ENCODE results near the gene IL1RL2.
A peak's percentile ranks its signal among the peaks of the same experiment; 100 is the strongest.

The IL1RL2 gene

GRCh38 chr2:102141970-102142828 lies 44.6 kb upstream of the IL1RL2 start, which contains the start of gene IL1R1:
Gene IL1R1, plus strand, starts transcription at chr2:102142746. Its CDS starts 14,979 bp downstream, at chr2:102157725.
- POLR2A ChIA-PET (ENCODE audit: low non-redundant PET), result interaction anchor here (0.5 to 0.7 kb wide), 4 partner anchors 11 to 101 kb away, joined by 3 to 6 read pairs (median 4); no protein-coding TSS in a partner anchor
- CTCF ChIA-PET, result interaction anchor here (0.5 to 1.3 kb wide), 4 partner anchors 99 to 1936 kb away, joined by 3 to 5 read pairs (median 3); no protein-coding TSS in a partner anchor

GRCh38 chr2:102142829-102143449 lies 43.9 kb upstream of the IL1RL2 start:
- POLR2A ChIA-PET (ENCODE audit: low non-redundant PET), result interaction anchor here (0.7 kb wide), 1 partner anchor 9 kb away, joined by 3 read pairs; no protein-coding TSS in a partner anchor

More at GRCh38 chr2:102141970-102142828, 44.6 kb upstream of the IL1RL2 start, which contains the start of gene IL1R1:
- peak within 1 kb of the TSS; percentile 44 for H3K27ac ChIP-seq
- no peak for TF ChIP-seq CTCF (conservative IDR thresholded peaks at IDR 0.05; ENCODE audit: low read depth)
- DNase-seq (ENCODE audit: low spot score), result peak; percentile 67

GRCh38 chr2:102143450-102143985 lies 43.3 kb upstream of the IL1RL2 start:
- POLR2A ChIA-PET (ENCODE audit: low non-redundant PET), result interaction anchor here (0.7 kb wide), 1 partner anchor 8 kb away, joined by 3 read pairs; no protein-coding TSS in a partner anchor
- H3K27ac ChIP-seq, result no peak overlapping the region
- DNase-seq (ENCODE audit: low spot score), result no peak
- CTCF ChIA-PET, result interaction anchor here (0.5 to 1.3 kb wide), 2 partner anchors 97 to 123 kb away, joined by 3 to 5 read pairs; no protein-coding TSS in a partner anchor
- TF ChIP-seq CTCF (conservative IDR thresholded peaks at IDR 0.05; ENCODE audit: low read depth), result no peak

More at GRCh38 chr2:102142829-102143449, 43.9 kb upstream of the IL1RL2 start:
- CTCF ChIA-PET, result interaction anchor here (0.5 to 1.3 kb wide), 2 partner anchors 98 to 123 kb away, joined by 3 to 5 read pairs; no protein-coding TSS in a partner anchor
- DNase-seq (ENCODE audit: low spot score), result no peak
- TF ChIP-seq CTCF (conservative IDR thresholded peaks at IDR 0.05; ENCODE audit: low read depth), result no peak
- peak overlapping the region; percentile 44 for H3K27ac ChIP-seq

GRCh38 chr2:102144128-102144527 lies 42.7 kb upstream of the IL1RL2 start:
- no peak for TF ChIP-seq CTCF (conservative IDR thresholded peaks at IDR 0.05; ENCODE audit: low read depth)
- no peak overlapping the region for H3K27ac ChIP-seq
- no peak for DNase-seq (ENCODE audit: low spot score)
- ChIA-PET CTCF (no interaction called here), POLR2A (ENCODE audit: low non-redundant PET) (no interaction called here)

DNA sequence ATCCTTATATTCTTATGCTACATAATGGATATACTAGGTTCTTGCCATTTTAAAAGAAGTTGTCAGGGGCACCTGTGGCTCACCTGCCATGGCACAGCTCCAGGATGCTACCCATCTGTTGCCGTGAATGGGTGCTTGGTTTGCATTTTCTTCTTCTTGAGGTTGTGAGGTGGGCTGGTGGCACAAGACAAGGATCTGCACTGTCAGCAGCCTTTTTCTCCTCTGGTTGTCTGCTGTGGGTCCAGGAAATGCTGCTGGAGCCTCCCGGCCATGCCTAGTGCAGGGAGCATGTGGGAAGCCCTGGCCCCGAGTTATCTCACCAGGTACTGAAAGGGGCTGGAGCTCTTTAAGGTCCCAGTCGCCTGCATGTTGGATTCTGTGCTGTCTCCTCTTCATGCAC lies 41.7 kb upstream of the IL1RL2 start:
- no peak for TF ChIP-seq CTCF (conservative IDR thresholded peaks at IDR 0.05; ENCODE audit: low read depth)
- ChIA-PET POLR2A (ENCODE audit: low non-redundant PET) (no interaction called here), CTCF (no interaction called here)
- no peak overlapping the region for H3K27ac ChIP-seq
- no peak for DNase-seq (ENCODE audit: low spot score)

- no peak for TF ChIP-seq CTCF (conservative IDR thresholded peaks at IDR 0.05; ENCODE audit: low read depth)
- POLR2A ChIA-PET (ENCODE audit: low non-redundant PET), result no interaction called here
- H3K27ac ChIP-seq, result no peak overlapping the region
- CTCF ChIA-PET, result no interaction called here
- DNase-seq (ENCODE audit: low spot score), result no peak
These were observed 40.9 kb upstream of the IL1RL2 start for GRCh38 chr2:102145934-102146333.
